ENCODE data around the gene SCGB3A1. TPM values are rescaled to one million over a fixed set of nuclear protein-coding genes. Genes with fewer than 3 reads are reported as not detected.

Gene SCGB3A1
- total RNA-seq, 2 experiments from 2014 or later: not detected

DNA sequence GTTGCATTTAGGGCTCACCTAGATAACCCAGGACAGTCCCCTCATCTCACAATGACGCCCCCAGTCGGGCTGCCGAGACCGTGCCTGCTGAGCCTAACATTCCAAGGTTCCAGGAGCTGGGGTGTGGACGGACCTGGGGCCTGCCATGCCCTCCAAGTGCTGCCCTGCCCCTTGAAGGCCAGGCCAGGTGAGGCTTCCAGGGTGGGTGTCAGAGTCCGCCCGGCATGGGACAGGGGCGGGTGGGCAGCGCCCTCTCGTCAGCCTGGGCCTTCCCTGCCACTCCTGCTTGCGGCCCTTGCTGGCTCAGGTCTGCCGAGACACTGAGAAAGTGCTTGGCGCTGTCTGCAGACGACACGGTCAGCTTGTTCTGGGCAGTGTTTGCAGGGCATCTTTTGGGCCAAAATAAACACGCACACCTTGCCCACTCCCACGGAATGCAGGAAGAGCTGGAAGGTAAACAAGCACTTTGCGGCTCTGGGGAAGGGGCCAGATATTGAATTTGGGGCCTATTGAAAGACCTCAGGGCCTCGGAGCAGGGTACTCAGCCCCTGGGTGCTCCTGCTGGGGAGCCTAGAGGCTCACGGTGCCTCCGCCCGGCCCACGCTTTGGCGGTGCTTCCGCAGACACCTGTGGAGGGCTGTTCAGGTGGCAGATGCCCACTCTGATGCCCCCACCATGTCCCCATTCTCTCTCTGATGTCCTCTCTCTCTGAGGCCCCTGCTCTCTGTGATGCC lies 4.2 kb upstream of the SCGB3A1 start:
- peaks cover 14% of the 10 kb centered on the region for H3K27me3 Mint-ChIP-seq
- no peak overlapping the region for H3K4me3 Mint-ChIP-seq
- peak; percentile 10 for DNase-seq
- ChIA-PET POLR2A (no interaction called here), CTCF (no interaction called here)
- no peak overlapping the region for H3K27ac Mint-ChIP-seq
- no peaks in the 10 kb centered on the region for H3K36me3 Mint-ChIP-seq (ENCODE audit: low read depth)
- peaks cover 4% of the 10 kb centered on the region for H3K4me1 Mint-ChIP-seq
- H3K9me3 Mint-ChIP-seq: no peaks in the 10 kb centered on the region

DNA sequence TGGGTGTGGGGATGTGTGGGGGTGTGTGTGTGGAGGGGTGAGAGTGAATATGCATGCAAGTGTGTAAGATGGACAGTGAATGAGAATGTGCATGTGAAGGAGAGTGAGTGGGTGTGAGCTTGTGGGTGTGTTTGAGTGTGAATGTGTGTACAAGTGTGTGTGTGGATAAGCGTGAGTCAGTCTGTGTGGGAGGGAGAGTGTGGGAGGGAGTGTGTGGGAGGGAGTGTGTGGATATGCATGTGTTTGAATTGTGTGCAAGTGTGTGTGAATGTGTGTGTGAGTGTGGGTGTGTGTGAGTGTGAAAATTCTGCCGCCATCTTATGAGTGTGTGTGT lies 3.7 kb upstream of the SCGB3A1 start:
- H3K27ac Mint-ChIP-seq: no peak overlapping the region
- H3K4me3 Mint-ChIP-seq: no peak overlapping the region
- ChIA-PET CTCF (no interaction called here), POLR2A (no interaction called here)
- peaks cover 14% of the 10 kb centered on the region for H3K27me3 Mint-ChIP-seq
- peaks cover 4% of the 10 kb centered on the region for H3K4me1 Mint-ChIP-seq
- H3K9me3 Mint-ChIP-seq: no peaks in the 10 kb centered on the region
- DNase-seq: peak; percentile 12
- H3K36me3 Mint-ChIP-seq (ENCODE audit: low read depth): no peaks in the 10 kb centered on the region

DNA sequence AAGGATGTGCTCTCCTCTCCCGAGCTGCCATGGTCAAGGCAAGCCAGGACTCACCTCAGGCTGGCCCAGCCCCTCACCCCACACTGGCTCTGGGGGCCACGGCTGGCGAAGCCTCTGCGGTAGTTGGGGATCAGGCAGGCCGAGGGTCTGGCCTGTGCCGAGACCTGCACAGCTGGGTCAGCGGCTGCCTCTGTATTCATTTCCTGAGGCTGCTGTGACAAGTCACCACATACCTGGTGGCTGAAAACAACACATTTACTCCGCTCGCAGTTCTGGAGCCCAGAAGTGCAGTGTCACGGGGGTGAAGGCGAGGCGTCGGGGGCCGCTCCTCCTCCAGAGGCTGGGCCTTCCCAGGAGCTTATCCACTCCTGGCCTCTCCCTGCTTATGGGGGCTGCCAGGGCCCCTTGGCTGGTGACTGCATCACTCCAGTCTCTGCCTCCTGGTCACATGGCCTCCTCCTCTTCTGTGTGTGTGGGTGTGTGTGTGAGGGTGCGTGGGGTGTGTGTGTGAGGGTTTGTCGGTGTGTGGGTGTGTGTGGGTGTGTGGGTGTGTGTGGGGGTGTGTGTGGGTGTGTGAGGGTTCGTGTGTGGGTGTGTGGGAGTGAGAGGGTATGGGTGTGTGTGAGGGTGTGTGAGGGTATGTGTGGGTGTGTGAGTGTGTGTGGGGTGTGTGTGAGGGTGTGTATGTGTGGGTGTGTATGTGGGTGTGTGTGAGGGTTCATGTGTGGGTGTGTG lies 3.2 kb upstream of the SCGB3A1 start:
- POLR2A ChIA-PET: no interaction called here
- Mint-ChIP-seq H3K9me3 (no peaks in the 10 kb centered on the region), H3K4me1 (peaks cover 7% of the 10 kb centered on the region), H3K27ac (no peak overlapping the region), H3K4me3 (no peak overlapping the region), H3K27me3 (peaks cover 19% of the 10 kb centered on the region), H3K36me3 (ENCODE audit: low read depth) (no peaks in the 10 kb centered on the region)
- CTCF ChIA-PET: no interaction called here
- DNase-seq: peak; percentile 9

DNA sequence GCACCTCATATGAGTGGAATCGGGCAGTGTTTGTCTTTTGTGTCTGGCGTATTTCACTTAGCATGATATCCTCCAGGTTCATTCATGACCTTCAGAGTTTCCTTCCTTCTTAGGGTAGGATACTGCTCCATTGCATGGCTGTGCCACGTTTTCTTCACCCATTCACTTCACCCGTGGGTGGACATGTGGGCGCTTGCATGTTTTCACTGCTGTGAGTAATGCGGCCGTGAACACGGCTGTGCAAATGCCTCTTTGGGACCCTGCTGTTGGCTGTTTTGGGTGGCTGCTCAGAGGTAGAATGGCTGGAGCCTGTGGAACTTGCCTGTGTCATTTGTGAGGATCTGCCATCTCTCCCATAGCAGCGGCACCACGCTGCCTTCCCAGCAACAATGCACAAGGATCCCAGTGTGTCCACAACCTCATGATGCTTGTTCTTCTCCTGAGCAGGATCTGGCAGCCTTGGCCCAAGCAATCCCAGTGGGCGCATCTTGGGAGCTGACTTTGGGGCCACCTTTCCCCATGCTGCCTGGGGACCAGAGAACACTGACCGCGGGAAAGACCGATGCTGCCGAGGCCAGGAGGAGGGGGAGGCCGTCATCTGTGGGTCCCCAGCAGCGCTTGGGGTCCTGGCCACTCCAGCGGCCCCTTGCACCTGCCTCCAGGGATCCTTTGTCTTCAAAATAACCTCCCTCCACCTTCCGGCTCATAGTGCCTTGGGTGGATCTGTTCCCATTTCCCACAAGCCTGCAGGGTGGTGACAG lies 2.3 kb upstream of the SCGB3A1 start:
- Mint-ChIP-seq H3K4me3 (no peak overlapping the region), H3K27me3 (peaks cover 26% of the 10 kb centered on the region), H3K9me3 (no peaks in the 10 kb centered on the region), H3K27ac (no peak overlapping the region), H3K36me3 (ENCODE audit: low read depth) (no peaks in the 10 kb centered on the region), H3K4me1 (peaks cover 7% of the 10 kb centered on the region)
- ChIA-PET CTCF (no interaction called here), POLR2A (no interaction called here)
- peak; percentile 11 for DNase-seq

DNA sequence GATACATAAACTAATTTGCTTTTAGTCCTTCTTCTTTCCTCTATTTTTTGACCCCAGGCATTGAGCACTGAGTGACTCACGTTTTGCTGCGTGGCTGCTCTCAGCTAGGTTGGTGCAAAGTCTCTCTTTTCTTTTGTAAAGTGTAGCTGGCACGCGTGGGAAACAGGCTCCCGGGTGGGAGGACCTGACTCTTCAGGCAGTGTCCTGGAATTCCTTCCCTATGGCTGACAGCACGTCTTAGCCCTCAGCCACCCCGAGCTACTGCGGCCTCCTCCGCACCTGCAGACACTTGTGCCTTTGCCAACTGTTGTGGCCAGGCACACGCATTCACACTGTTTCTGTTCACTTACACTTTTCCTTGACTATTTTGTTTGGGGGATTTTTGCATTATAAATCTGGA lies 877 bp upstream of the SCGB3A1 start:
- Mint-ChIP-seq H3K27ac (no peak overlapping the region), H3K9me3 (no peaks in the 10 kb centered on the region), H3K27me3 (peaks cover 30% of the 10 kb centered on the region), H3K36me3 (ENCODE audit: low read depth) (no peaks in the 10 kb centered on the region), H3K4me3 (no peak overlapping the region), H3K4me1 (peaks cover 7% of the 10 kb centered on the region)
- CTCF ChIA-PET: no interaction called here
- no peak for DNase-seq
- POLR2A ChIA-PET: no interaction called here

DNA sequence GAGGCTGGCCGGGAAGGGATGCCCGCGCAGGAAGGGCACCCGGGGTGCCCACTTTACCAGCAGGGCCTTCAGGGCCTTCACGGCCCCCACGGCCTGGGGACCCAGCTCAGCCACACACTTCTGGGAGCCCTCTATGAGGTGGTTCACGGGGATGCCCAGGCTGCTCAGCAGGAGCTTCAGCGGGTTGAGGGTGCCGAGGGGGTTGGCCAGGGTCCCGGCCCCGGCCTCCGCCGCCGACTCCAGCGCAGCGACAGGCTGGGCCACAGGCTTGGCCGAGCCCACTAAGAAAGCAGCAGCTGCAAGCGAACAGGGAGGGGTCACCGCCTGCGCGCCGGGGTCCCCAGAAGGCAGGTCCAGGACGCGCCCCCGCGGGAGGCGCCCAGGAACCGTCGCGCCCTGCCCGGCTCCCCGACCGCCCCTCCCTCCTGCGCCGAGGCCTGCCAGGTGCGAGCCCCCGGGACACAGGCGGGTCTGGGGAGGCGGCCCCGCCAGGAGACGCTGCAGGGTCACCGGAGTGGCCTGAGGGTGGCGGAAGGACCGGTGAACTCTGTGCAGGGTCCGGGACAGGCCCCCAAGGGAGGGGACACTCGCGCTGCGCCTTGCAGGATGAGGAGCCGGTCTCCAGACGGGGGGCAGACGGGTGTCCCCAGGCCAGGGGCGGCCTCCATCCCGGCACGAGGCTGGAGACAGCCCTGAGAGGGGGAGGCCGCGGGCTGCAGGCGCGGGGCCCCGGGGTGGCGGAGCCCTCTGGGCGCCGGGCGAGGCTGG lies 572 bp downstream of the SCGB3A1 start:
- ChIA-PET POLR2A (no interaction called here), CTCF (no interaction called here)
- H3K9me3 Mint-ChIP-seq: no peaks in the 10 kb centered on the region
- no peak overlapping the region for H3K27ac Mint-ChIP-seq
- peak; percentile 13 for DNase-seq
- peaks cover 40% of the 10 kb centered on the region for H3K27me3 Mint-ChIP-seq
- H3K4me1 Mint-ChIP-seq: peaks cover 7% of the 10 kb centered on the region
- H3K36me3 Mint-ChIP-seq (ENCODE audit: low read depth): no peaks in the 10 kb centered on the region
- H3K4me3 Mint-ChIP-seq: no peak overlapping the region

DNA sequence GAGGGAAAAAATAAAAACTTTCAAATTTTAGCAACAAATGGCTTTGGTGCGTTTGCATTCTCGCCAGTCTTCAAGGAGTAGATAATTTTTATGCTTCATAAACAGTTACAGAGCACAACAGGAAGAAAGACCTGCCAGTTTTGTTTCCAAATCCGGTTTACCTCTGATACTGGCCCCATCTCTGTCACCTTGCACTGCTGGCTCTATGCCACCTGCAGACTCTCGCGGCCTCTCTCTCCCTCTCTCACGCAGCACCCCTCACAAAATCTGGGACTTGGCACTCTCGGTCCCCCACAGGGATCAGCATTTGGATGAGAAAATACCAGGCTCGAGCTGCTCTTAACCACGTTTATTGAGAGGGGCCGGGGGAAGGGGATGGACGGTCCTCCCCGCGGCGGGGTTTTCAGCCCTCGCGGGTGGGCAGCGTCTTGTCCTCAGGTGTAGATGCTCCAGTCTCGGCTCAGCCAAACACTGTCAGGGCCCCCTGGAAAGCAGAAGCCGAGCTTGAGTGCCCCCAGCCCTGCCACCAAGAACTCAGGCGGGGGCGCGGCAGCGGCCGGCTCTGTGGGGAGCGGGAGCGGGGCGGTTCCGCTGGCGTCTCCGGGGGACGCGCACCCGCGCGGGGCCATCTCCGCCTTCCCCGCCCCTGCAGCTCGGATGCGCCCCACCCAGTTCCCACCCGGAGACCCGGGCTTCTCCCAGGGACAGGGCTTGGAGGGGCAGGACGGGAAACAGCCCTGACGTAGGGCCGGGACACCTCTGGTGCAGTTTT lies 1.3 kb downstream of the SCGB3A1 start:
- H3K4me1 Mint-ChIP-seq: peaks cover 7% of the 10 kb centered on the region
- ChIA-PET POLR2A (no interaction called here), CTCF (no interaction called here)
- H3K27ac Mint-ChIP-seq: no peak overlapping the region
- peak; percentile 15 for DNase-seq
- H3K27me3 Mint-ChIP-seq: peaks cover 40% of the 10 kb centered on the region
- no peaks in the 10 kb centered on the region for H3K36me3 Mint-ChIP-seq (ENCODE audit: low read depth)
- no peaks in the 10 kb centered on the region for H3K9me3 Mint-ChIP-seq
- H3K4me3 Mint-ChIP-seq: no peak overlapping the region

DNA sequence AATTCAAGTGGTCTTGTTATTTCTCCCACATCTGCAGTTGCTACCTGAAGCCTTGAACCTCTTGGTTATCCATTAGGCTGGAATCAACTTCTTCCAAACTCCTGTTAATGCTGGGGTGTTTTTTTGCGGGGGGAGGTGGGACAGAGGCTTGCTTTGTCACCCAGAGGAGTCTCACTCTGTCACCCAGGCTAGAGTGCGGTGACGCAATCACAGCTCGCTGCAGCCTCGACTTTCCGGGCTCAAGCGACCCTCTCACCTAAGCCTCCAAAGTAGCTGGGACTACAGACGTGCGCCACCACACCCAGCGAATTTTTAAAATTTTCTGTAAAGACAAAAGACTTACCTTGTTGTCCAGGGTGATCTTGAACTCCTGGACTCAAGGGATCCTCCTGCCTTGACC lies 4.4 kb downstream of the SCGB3A1 start:
- ChIA-PET POLR2A (no interaction called here), CTCF (no interaction called here)
- no peaks in the 10 kb centered on the region for H3K36me3 Mint-ChIP-seq (ENCODE audit: low read depth)
- H3K4me3 Mint-ChIP-seq: no peak overlapping the region
- no peak for DNase-seq
- H3K27ac Mint-ChIP-seq: no peak overlapping the region
- H3K4me1 Mint-ChIP-seq: peaks cover 3% of the 10 kb centered on the region
- peaks cover 28% of the 10 kb centered on the region for H3K27me3 Mint-ChIP-seq
- H3K9me3 Mint-ChIP-seq: no peaks in the 10 kb centered on the region

DNA sequence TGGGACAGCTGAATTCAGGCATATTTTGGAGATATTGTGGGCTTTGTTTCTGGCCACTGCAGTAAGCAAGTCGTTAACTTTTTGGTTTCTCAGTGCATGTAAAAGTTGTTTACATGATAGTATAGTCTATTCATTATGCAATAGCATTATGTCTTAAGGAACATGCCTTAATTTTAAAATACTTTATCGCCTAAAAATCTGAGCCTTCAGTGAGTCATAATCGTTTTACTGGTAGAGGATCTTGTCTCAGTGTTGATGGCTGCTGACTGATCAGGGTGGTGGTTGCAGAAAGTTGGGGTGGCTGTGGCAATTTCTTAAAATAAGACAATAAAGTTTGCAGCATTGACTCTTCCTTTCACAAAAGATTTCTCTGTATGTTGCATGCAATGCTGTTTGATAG lies 5.1 kb downstream of the SCGB3A1 start:
- no peaks in the 10 kb centered on the region for H3K36me3 Mint-ChIP-seq (ENCODE audit: low read depth)
- H3K4me1 Mint-ChIP-seq: peaks cover 3% of the 10 kb centered on the region
- no peak for DNase-seq
- H3K27ac Mint-ChIP-seq: no peak overlapping the region
- CTCF ChIA-PET: no interaction called here
- H3K4me3 Mint-ChIP-seq: no peak overlapping the region
- no peaks in the 10 kb centered on the region for H3K9me3 Mint-ChIP-seq
- POLR2A ChIA-PET: no interaction called here
- peaks cover 28% of the 10 kb centered on the region for H3K27me3 Mint-ChIP-seq

DNA sequence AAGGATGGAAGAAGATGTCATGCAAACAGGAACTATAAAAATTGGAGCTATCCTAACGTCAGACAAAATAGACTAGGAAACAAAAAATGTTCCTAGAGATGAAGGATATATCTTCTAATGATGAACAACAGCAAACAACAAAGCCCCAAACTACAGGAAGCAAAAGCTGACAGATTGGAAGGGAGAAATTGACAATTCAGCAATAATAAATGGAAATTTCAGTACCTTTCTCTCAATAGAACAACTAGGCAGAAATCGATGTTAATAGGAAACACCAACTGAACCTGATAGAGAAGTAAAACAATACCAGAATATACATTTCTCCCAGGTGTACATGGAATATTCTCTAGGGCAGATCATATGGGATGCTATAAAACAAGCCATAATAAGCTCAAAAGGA lies 7.6 kb downstream of the SCGB3A1 start:
- Mint-ChIP-seq H3K4me3 (no peak overlapping the region), H3K36me3 (ENCODE audit: low read depth) (no peaks in the 10 kb centered on the region), H3K4me1 (no peaks in the 10 kb centered on the region), H3K9me3 (no peaks in the 10 kb centered on the region), H3K27me3 (peaks cover 16% of the 10 kb centered on the region), H3K27ac (no peak overlapping the region)
- no peak for DNase-seq
- CTCF ChIA-PET: interaction anchor here (0.8 kb wide), 1 partner anchor 22 kb away, joined by 3 read pairs; no protein-coding TSS in a partner anchor
- POLR2A ChIA-PET: no interaction called here

DNA sequence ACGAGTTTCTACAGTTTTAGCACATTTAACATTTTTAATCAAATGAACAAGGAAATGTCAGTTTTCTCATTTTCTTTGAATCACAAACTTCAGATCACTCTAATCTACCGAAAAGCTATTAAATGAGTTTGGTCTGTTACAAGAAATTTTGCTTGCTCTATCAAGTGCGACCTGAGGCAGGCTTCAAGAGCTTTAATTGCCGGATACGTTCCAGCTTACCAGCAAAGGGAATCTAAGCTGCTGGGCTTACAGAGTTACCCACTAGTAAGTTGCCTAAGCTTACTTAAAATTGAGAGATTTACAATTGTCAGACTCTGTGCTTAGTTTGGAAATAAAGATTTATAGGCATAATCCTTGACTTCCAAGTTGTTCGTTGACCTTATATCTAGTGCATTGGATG lies 10.6 kb downstream of the SCGB3A1 start:
- Mint-ChIP-seq H3K36me3 (ENCODE audit: low read depth) (peaks cover 16% of the 10 kb centered on the region), H3K27ac (no peak overlapping the region), H3K9me3 (no peaks in the 10 kb centered on the region), H3K4me1 (no peaks in the 10 kb centered on the region), H3K4me3 (no peak overlapping the region), H3K27me3 (peaks cover 2% of the 10 kb centered on the region)
- ChIA-PET CTCF (interaction anchor here (0.5 to 0.7 kb wide), 2 partner anchors 89 to 113 kb away, joined by 3 read pairs; no protein-coding TSS in a partner anchor), POLR2A (no interaction called here)
- DNase-seq: no peak

DNA sequence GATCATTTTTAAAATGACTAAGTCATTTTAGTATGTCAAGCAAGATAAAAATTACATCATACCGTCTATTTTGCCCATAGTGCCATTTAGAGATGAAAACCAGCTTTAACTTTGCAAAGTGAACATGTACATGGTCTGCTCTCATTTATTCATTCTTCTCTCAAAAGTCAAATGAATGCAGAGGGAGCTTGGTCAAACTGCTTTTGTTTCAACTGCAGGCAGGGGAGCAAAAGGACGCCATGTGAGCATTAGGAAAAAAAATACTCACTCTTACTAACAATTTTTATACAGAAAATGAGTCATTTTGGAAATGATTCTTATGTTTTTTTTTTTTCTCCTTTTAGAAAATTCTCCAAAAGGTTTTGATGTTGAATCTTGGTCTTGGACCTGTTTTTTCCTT lies 15.7 kb downstream of the SCGB3A1 start:
- Mint-ChIP-seq H3K9me3 (no peaks in the 10 kb centered on the region), H3K4me1 (peaks cover 3% of the 10 kb centered on the region), H3K27me3 (no peaks in the 10 kb centered on the region), H3K4me3 (no peak overlapping the region), H3K36me3 (ENCODE audit: low read depth) (peaks cover 33% of the 10 kb centered on the region), H3K27ac (no peak overlapping the region)
- no peak for DNase-seq
- ChIA-PET CTCF (interaction anchor here (0.7 kb wide), 1 partner anchor 247 kb away, joined by 5 read pairs; no protein-coding TSS in a partner anchor), POLR2A (interaction anchor here (0.9 kb wide), 1 partner anchor 13 kb away, joined by 3 read pairs; no protein-coding TSS in a partner anchor)
